HUES48 (cell line): ENCODE results near the gene CCDC112.

Source experiments
- H3K27ac ChIP-seq: one replicate; pipeline ENCODE4 v1.7.0; 2013; ENCODE audit warnings: low read depth, low read length, inconsistent platforms
- H3K27me3 ChIP-seq: 2 replicates; pipeline ENCODE4 v1.6.1; 2013; ENCODE audit warnings: mild to moderate bottlenecking, low read length; ENCODE audit not compliant: control insufficient read depth, insufficient read depth
- H3K36me3 ChIP-seq: 2 replicates; pipeline ENCODE4 v1.6.1; 2013; ENCODE audit warnings: low read length; ENCODE audit not compliant: control insufficient read depth, insufficient read depth
- H3K4me1 ChIP-seq: 2 replicates; pipeline ENCODE4 v1.6.1; 2013; ENCODE audit warnings: mild to moderate bottlenecking, low read length; ENCODE audit not compliant: control insufficient read depth, insufficient read depth
- H3K4me3 ChIP-seq: 2 replicates; pipeline ENCODE4 v1.5.1; 2013; ENCODE audit warnings: mild to moderate bottlenecking, low read depth, low read length
- H3K9ac ChIP-seq: 2 replicates; pipeline ENCODE4 v1.6.1; 2013; ENCODE audit warnings: mild to moderate bottlenecking, low read depth, low read length, moderate library complexity
- H3K9me3 ChIP-seq: 2 replicates; pipeline ENCODE4 v1.6.1; 2013; ENCODE audit warnings: low read length; ENCODE audit not compliant: control insufficient read depth, insufficient read depth

CCDC112 gene

GRCh38 chr5:115296124-115297022 lies at the start of gene CCDC112:
Gene CCDC112 (minus strand): TSS chr5:115296654. CDS start chr5:115296543, 111 bp downstream.
- H3K27me3 ChIP-seq = no peaks in the 10 kb centered on the region
- no peaks in the 10 kb centered on the region for H3K9me3 ChIP-seq
- H3K9ac ChIP-seq = peak within 1 kb of the TSS; percentile 82
- peak within 1 kb of the TSS; percentile 73 for H3K27ac ChIP-seq
- no peaks in the 10 kb centered on the region for H3K4me1 ChIP-seq
- H3K4me3 ChIP-seq = peak within 1 kb of the TSS; percentile 91
- no peaks in the 10 kb centered on the region for H3K36me3 ChIP-seq

GRCh38 chr5:115345344-115345743 lies 48.9 kb upstream of the CCDC112 start:
- Histone ChIP-seq H3K9ac (no peak overlapping the region), H3K27ac (no peak overlapping the region), H3K36me3 (no peaks in the 10 kb centered on the region), H3K4me1 (peaks cover 5% of the 10 kb centered on the region; the same call in 1 of the 2 replicates), H3K4me3 (no peak overlapping the region), H3K9me3 (no peaks in the 10 kb centered on the region), H3K27me3 (no peaks in the 10 kb centered on the region)

GRCh38 chr5:115343855-115344254 lies 47.4 kb upstream of the CCDC112 start:
- Histone ChIP-seq H3K4me3 (no peak overlapping the region), H3K4me1 (0 out of 2 replicates have a peak, but pooled peaks cover 2% of the 10 kb centered on the region), H3K9me3 (no peaks in the 10 kb centered on the region), H3K9ac (no peak overlapping the region), H3K27me3 (no peaks in the 10 kb centered on the region), H3K27ac (no peak overlapping the region), H3K36me3 (no peaks in the 10 kb centered on the region)

- Histone ChIP-seq H3K36me3 (no peaks in the 10 kb centered on the region), H3K4me1 (no peaks in the 10 kb centered on the region), H3K9me3 (no peaks in the 10 kb centered on the region), H3K27me3 (no peaks in the 10 kb centered on the region), H3K27ac (no peak overlapping the region), H3K9ac (no peak overlapping the region), H3K4me3 (no peak overlapping the region)
These were observed 46.3 kb upstream of the CCDC112 start for GRCh38 chr5:115342590-115343377.

GRCh38 chr5:115341745-115342144 lies 45.3 kb upstream of the CCDC112 start:
- no peaks in the 10 kb centered on the region for H3K4me1 ChIP-seq
- no peak overlapping the region for H3K9ac ChIP-seq
- H3K9me3 ChIP-seq = no peaks in the 10 kb centered on the region

GRCh38 chr5:115338851-115339250 lies 42.4 kb upstream of the CCDC112 start:
- H3K36me3 ChIP-seq = no peaks in the 10 kb centered on the region
- no peak overlapping the region for H3K4me3 ChIP-seq
- no peak overlapping the region for H3K9ac ChIP-seq
- H3K4me1 ChIP-seq = no peaks in the 10 kb centered on the region
- H3K27ac ChIP-seq = no peak overlapping the region
- no peaks in the 10 kb centered on the region for H3K9me3 ChIP-seq
- H3K27me3 ChIP-seq = no peaks in the 10 kb centered on the region

More at GRCh38 chr5:115341745-115342144, 45.3 kb upstream of the CCDC112 start:
- Histone ChIP-seq H3K36me3 (no peaks in the 10 kb centered on the region), H3K4me3 (no peak overlapping the region), H3K27me3 (no peaks in the 10 kb centered on the region), H3K27ac (no peak overlapping the region)

GRCh38 chr5:115337882-115338281 lies 41.4 kb upstream of the CCDC112 start:
- no peaks in the 10 kb centered on the region for H3K9me3 ChIP-seq
- no peaks in the 10 kb centered on the region for H3K36me3 ChIP-seq
- H3K4me3 ChIP-seq = no peak overlapping the region
- no peaks in the 10 kb centered on the region for H3K27me3 ChIP-seq
- no peak overlapping the region for H3K9ac ChIP-seq
- H3K4me1 ChIP-seq = no peaks in the 10 kb centered on the region; the same call in 1 of the 2 replicates
- H3K27ac ChIP-seq = no peak overlapping the region

- H3K9me3 ChIP-seq = no peaks in the 10 kb centered on the region
- no peaks in the 10 kb centered on the region; the same call in 1 of the 2 replicates for H3K4me1 ChIP-seq
- no peak overlapping the region for H3K4me3 ChIP-seq
- H3K27ac ChIP-seq = no peak overlapping the region
- H3K27me3 ChIP-seq = no peaks in the 10 kb centered on the region
- H3K9ac ChIP-seq = no peak overlapping the region
- H3K36me3 ChIP-seq = no peaks in the 10 kb centered on the region
These were observed 40.5 kb upstream of the CCDC112 start for GRCh38 chr5:115336964-115337363.

GRCh38 chr5:115336201-115336720 lies 39.8 kb upstream of the CCDC112 start:
- H3K4me1 ChIP-seq = no peaks in the 10 kb centered on the region; the same call in 1 of the 2 replicates
- no peak overlapping the region for H3K4me3 ChIP-seq
- H3K27ac ChIP-seq = no peak overlapping the region
- no peaks in the 10 kb centered on the region for H3K36me3 ChIP-seq
- H3K9ac ChIP-seq = no peak overlapping the region
- no peaks in the 10 kb centered on the region for H3K27me3 ChIP-seq
- no peaks in the 10 kb centered on the region for H3K9me3 ChIP-seq

- H3K9ac ChIP-seq = no peak overlapping the region
- no peaks in the 10 kb centered on the region for H3K36me3 ChIP-seq
- H3K27ac ChIP-seq = no peak overlapping the region
- H3K4me3 ChIP-seq = no peak overlapping the region
- no peaks in the 10 kb centered on the region; the same call in 1 of the 2 replicates for H3K4me1 ChIP-seq
- H3K27me3 ChIP-seq = no peaks in the 10 kb centered on the region
- H3K9me3 ChIP-seq = no peaks in the 10 kb centered on the region
These were observed 38.8 kb upstream of the CCDC112 start for GRCh38 chr5:115335301-115335700.
